HG03469 (cell line): ENCODE results near the gene ILK.

Experiments used
- ATAC-seq: cut with Tn5 transposase; IDR thresholded peaks from one replicate; pipeline ENCODE4 v1.9.1; 2021; ENCODE audit warnings: mild to moderate bottlenecking, moderate library complexity, moderate number of reproducible peaks; ENCODE audit not compliant: unreplicated experiment

The ILK gene

DNA sequence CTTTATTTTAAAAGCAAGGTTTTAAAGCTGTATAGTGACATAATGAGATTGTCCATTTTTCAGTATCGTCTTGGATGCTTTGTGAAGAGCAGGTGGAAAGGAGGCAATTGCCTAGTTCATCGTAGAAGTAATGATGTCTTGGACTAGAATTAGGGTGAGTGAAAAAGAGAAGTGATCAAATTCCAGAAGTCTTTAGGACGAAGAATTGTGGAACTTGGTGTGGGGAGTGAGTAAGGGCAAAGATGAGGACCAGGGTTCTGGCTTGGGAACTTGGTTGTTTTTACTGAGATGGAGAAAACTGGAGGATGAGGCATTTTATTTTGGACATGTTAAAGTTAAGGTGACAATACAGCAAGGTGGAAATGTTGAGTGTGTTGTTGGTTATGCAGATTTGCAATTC, 1.2 kb downstream of the ILK start:
- ATAC-seq = no peak

DNA sequence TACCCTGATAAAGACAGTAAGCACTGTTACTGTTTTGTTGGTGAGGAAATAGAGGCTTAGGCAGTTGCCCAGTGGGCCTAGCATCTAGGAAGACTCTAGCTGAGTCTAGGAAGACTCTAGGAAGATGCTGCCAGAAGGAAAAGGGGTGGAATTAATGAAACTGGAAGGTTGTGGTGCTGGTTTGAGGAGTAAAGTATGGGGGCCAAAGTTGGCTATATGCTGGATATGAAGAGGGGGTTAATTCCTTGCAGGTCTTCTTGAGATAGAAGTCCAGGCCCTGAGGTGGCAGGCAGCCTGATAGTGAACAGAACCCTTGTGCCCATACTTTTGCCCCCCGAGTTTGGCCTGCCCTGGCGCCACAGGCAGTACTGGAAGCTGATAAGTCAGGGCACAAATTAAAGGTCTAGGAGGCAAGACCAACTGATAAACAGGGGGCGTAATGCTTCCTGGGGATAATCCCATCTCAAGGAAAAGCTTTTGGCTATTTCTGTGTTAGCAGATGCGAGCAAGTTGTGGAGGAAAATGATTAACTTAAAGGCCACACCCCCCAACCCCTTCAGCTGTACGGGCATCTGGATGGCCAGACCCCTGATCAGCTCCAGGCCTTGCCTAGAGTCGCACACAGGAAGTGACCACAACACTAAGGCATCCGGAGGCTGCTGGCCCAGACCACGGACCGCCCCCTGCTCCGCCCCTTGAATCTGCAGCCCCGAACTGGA, 3.1 kb downstream of the ILK start:
- ATAC-seq = peak; percentile 26

DNA sequence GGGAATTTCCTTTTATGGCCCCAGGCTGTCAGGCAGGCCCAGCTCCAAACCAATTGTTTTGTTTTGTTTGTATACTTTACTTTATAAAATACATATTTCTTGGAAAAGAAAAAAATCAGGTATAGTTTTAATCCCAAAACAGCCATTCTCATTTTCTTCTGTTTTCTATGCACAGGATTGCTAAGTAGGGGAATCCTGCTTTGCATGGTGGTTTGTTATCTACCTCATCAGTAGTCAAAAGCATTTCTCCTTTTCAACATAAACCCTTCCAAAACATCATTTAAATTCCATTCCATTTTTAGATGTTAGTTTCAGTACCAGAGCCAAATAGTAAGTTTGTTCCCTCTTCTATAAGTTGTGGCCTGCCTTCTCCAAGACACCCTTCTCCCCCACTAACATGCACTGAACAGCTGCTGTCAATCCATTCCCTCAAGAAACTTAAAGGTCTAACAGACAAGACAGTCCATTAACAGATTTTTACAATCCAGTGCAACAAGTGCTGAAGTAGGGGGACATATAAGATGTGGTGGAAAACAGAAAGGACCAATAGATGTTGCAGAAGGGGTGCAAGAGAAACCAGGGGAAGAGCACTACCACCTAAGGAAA, 3.7 kb downstream of the ILK start:
- ATAC-seq = no peak

DNA sequence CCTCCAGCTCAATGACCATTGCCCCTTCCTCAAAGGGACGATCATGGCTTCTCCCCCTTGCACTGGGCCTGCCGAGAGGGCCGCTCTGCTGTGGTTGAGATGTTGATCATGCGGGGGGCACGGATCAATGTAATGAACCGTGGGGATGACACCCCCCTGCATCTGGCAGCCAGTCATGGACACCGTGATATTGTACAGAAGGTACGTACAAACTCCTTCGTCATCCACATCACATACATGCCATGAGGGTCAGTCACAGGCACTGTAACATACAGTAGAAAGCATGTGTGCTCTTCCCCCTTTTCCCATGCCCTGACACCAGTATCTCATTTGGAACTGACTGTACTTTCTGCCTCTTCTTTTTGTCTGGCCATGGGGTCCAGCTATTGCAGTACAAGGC, 4.4 kb downstream of the ILK start:
- no peak for ATAC-seq

DNA sequence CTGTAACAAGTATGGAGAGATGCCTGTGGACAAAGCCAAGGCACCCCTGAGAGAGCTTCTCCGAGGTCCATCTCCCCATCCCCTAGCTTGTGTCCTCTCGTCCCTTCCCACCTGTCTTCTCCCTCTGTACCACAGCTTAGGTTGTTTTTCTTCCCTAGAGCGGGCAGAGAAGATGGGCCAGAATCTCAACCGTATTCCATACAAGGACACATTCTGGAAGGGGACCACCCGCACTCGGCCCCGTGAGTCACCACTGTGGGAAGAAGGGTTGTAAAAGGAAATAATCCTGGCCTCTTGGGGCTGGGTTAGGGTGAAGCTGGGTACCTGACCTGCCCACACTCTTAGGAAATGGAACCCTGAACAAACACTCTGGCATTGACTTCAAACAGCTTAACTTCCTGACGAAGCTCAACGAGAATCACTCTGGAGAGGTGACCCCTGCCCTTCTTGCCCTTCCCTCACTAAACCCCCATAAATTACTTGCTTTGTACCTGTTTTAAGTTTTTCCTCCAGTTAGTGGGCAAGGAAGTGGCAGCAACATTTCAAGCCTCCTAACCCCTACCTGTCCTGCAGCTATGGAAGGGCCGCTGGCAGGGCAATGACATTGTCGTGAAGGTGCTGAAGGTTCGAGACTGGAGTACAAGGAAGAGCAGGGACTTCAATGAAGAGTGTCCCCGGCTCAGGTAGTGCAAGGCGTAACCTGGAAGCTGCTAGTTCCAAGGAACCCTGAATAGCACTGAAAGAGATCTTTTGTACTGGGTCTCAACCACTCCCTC, 5.3 kb downstream of the ILK start:
- ATAC-seq = no peak

DNA sequence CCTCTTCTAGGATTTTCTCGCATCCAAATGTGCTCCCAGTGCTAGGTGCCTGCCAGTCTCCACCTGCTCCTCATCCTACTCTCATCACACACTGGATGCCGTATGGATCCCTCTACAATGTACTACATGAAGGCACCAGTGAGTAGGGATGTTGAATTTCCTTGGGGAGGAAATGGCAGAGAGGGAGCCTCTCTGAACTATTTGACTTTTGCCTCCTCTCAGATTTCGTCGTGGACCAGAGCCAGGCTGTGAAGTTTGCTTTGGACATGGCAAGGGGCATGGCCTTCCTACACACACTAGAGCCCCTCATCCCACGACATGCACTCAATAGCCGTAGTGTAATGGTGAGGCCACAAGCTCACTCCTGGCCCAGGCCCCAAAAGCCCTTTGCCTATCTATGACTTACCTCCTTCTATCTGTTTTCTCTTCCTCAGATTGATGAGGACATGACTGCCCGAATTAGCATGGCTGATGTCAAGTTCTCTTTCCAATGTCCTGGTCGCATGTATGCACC, 6.0 kb downstream of the ILK start:
- ATAC-seq = no peak

DNA sequence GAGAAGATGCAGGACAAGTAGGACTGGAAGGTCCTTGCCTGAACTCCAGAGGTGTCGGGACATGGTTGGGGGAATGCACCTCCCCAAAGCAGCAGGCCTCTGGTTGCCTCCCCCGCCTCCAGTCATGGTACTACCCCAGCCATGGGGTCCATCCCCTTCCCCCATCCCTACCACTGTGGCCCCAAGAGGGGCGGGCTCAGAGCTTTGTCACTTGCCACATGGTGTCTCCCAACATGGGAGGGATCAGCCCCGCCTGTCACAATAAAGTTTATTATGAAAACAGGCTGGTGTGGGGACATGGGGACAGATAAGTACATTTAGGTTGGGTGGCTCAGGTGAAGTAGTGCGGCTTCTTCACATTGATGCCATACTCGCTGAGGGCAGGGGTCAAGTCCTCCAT, 7.0 kb downstream of the ILK start:
- ATAC-seq = no peak

DNA sequence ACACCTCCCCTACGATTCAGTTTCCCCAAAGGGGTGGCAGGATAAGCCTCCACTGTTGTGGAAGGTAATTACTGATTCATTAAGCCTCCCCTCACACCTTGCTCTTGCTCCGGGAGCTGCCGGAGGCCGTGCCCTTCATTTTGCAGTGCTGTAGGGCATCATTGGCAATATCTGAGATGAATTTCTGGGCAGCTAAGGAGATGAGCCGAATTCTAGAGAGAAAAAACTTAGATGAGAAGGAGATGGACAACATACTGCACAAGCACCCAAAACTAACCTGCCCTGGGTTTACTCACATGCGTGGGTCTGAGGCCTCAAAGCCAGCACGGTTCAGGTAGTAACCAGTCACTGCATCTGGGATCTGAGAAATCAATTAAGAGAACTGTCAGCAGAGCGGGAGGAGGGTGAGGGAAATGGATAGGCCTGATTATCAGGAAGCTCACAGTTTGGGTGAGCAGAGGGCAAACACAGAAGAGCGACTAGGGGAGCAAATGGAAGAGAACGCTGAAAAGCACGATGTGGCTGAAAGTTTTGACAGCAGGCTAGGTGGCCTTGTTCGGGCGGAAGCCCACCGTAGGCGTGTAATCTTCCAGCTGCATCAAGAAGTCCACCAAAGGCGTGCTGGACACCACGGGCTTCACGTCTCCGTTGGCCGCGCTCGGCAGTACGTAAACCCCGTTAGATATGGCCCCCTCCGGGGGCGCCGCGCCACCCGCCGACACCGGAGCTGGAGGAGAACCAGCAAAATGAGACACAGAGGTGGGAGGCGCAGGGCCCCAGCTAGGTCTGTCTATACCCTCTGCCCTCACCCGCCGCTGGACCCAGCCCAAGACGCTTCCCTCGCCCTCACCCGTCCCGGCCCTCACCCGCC, 7.8 kb downstream of the ILK start:
- no peak for ATAC-seq

DNA sequence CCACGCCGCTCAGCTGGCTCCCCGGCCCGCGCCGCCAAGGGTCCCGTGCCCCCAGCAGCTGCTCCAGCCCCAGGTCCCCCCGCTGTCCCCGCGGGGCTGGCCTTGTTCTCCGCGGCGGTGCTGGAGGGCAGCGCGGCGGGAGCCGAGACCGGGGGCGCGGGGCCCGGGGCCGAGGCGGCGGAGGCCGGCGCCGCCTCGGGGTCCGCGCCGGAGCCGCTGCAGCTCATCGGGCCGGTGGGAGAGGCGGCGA, 8.3 kb downstream of the ILK start:
- no peak for ATAC-seq

DNA sequence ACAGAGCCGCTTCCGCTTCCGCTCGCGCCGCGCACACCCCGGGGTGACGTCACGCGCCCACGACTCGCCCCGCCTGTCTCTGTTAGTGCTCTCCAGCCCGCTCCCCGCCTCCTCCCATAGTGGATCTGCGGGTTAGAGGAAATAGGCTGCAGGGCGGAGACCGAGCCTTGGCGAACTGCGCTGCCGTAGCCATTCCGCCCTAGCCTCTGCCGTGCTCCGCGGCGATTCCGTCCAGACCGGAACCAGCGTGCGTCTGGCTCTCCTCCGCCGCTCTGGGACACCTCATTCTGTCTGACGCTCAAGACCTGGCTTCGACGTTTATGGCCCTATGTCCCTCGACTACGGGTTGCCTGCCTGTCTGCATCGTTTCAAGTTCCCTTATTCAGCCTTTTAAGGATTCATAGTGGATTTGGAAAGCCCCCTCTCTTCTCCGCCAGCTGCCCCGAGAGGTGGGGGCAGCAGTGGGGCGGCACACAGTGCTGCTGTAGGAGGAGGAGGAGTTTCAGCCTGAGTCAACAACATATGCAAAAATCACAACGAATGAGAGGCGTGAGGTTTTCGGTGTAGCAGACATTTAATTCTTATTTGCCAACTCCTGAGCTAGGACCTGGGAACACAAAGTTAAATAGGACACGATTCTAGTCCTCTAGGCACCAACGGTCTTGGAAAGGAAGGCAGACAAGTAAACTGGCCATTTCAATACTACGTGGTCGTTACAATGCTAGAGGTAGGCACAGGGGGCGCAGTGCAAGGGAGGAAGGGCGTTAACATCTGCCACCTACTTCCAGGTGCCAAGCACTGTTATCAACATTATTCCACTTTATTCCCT, 8.9 kb downstream of the ILK start, which contains the start of gene TAF10:
TAF10 (minus strand) TSS at position 4 of the 829 bp plus-strand sequence. CDS start 27 bp downstream, outside the sequence.
- peak; percentile 68 for ATAC-seq

DNA sequence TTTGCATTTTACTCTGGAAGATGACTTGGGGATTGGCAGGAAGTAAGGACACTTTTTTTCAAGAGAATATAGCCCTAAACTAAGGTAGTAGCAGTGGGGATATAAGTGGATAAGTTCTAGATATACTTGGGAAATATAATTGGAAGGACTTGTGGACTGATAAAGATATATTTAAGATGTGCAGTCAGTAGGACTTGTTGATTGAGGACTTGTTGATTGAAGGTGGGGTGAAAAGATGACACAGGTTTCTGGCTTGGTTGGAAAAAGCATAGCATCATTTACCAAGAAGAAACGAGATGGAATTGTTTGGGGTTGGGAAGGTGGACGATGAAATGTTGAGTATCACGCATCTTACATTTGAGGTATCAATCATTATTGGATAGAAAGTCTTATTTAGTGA, 9.9 kb downstream of the ILK start:
- ATAC-seq = no peak

DNA sequence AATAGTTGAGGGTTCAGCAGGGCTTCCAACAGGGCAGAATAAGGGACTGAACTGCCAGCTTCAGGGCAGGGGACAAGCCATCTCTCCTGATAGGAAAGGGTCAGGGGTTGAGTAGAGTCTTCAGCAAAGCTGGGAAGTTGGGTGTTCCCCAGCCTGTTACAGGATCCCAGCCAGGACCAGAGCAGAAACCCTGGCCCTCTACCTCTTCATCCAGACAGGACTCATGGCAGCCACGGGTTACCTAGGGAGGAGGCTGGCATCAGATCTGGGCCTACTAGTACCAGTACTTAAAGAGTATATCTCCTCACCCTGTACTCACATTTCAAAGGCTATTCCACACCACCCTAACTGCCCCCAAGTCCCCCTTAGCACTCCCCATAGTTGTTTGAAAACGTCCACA, 10.9 kb downstream of the ILK start:
- no peak for ATAC-seq

DNA sequence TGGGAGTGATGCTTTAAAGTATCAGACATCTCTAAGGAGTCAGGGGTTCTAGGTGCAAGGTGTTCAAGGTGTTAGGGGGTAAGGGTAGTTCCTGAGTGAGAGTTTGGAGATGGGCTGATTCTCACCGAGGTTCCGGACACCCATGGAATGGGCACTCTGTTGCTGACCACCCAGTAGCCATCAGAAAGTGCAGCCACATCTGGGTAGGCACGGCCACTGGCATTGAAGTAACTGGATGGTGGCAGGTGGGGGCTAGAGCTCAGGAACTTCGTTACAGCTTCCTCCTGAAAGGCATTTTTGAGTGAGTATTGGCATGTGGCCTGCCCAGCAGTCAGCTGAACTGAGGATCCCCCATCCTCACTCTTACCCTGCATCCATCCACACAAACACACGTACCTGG, 11.5 kb downstream of the ILK start:
- ATAC-seq = no peak

DNA sequence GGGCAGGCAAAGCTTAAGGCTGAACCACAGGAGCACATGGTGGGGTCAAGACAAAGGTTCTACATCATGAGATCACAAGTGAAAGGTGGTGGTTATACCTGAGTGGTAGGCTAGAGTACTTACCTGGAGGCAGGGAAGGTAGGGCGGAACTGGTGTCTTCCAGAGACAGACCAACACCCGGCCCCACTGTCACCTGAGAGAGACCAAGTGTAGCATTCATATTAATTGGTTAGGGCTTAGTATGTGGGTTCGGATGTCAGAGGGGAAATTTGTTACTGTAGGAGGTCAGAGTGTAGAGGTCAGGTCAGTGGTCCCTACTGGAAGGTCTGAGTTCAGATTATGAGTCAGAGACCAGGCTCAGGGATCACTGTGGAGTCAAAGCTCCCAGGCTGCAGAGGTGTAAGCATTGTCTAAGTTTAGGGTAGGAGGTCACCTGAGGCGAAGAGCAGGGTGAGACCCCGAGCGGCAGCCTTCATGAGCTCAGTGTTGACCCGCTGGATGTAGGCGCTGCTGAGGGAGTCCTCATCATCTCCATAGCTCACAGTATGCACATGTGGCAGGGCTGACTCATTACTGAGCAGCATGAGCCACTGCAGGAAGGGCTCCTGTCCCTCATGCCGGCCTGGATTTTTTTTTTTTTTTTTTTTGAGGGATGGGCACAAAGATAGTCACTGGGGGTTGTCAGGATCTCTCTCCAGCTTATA, 12.5 kb downstream of the ILK start:
- ATAC-seq = no peak

DNA sequence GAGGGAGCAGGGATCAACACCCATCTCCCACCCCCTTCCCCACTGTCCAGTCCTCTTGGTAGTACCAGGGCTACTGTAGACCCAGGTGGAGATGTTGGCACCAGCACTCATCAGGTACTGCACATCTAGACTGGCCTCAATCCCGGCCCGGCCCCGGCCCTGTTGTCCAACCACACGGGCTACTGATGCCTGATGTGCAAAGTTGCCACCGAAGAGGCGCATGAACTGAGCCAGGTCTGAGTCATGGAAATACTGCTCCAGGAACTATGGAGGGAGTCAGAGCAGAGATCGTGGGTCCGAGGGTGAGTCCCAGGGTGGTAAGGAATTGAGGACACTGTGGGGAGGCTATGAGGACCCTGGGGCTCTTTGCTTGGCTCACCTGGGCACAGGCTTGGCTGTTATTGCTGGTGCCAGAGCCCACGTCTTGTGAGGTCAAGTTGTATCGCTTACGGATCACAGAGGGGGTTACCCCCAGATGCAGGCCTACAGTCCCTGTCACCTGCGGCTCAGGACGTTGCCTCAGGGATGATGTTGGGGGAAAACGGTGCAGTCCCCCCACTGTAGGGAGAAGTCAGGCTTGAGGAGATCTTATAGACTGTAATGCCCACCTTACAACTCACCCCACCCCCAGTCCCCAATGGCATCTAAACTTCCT, 13.1 kb downstream of the ILK start:
- ATAC-seq = no peak

DNA sequence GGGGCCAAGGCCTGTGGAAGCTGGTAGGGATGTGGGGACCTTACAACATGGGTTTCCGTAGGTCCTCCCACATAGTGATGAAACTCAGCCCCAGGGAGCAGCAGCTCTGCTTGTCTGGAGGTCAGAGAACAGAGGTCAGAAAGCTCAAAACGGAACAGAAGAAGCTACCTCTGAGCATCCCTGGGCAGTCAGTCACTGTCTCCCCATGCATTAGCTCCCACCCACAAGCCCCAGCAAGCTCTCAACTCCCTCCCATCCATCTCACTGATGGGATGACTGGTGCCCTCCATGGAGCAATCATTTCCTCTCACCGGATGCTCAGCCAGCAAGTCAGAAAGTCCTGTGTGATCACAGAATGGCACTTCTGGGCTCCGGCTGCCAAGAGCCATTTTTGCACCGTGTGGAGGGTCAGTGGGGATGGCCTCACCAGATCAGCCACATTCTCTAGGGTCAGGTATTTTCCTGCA, 13.8 kb downstream of the ILK start:
- no peak for ATAC-seq

DNA sequence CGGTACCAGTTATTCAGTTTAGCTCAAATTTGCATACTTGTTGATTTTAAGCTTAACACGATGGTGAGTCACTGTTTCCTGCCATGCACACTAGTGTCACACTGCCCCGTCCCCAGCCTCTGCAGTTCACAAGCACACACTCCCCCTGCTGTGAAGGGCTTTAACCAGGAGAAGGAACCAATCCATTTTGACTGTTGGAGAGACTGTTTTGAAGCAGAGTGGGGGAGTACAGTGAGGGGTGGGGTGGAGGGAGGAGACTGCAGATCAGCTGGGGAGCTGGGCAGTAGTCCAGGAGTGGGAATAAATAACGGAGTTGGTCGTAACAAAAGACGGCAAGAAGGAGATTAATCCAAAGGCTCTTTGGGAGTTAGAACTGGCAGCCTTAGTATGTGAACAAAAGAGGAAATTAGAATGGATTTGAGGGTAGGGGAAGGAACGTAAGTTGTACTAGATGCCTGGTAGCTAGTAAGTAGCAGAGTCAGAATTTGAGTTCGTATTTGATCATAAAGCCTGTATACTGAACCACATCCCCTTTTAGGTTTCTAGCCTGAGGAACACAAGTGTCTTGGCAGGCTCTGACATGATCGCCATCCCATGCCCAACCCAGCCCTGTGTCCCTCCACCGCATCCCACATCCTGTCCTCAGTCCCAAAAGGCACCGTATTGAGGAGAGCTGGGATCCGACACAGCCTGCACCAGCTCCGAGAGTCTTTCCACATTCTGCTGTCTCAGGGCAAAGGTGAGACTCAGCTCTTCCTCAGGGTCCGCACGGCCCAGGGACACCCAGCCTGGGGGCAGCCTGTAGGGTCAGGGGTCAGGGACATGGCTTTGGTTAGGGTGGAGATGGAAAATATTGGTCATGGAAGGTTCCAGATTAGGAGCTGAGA, 14.8 kb downstream of the ILK start:
- ATAC-seq = no peak
